ENCODE results near the gene FBLIM1.
"Not testable (repeated sequence)": the region's sequence is repeated elsewhere in the genome, so short reads cannot be mapped to it uniquely, and the experiment has no call there.

FBLIM1 gene

GRCh38 chr1:15816674-15817073, 58.1 kb downstream of the FBLIM1 start:
- no peak for DNase-seq

- no peak for DNase-seq
Measured at GRCh38 chr1:15820478-15820877, 61.9 kb downstream of the FBLIM1 start.

DNA sequence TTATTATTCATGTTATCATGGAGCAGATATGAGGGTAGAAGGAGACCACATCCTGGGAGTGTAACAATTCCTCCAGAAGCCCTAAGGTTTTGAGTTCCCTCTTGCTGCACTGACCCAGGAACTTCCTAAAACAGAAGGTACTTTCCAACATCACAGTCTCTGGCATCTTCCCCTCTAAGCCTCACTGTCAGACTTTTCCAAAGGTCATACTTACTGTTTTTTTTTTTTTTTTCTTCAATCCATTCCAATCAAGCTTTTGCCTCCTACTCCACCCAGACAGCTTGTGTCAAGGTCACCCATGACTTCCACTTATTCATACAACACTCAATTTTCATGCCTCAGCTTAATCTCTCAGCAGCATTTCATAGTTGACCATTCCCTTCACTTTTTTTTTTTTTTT, 67.2 kb downstream of the FBLIM1 start:
- no peak for DNase-seq

GRCh38 chr1:15826810-15827507, 68.4 kb downstream of the FBLIM1 start:
- DNase-seq, result no peak

DNA sequence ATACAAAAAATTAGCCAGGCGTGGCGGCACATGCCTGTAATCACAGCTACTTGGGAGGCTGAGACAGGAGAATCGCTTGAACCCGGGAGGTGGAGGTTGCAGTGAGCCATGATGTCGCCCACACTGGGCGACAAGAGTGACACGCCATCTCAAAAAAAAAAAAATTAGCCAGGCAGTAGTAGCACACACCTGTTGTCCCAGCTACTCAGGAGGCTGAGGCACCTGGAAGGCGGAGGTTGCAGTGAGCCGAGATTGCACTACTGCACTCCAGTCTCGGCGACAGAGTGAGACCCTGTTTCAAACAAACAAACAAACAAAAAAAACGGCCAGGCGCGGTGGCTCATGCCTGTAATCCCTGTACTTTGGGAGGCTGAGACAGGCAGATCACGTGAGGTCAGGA, 69.0 kb downstream of the FBLIM1 start:
- DNase-seq, result not testable (repeated sequence)

DNA sequence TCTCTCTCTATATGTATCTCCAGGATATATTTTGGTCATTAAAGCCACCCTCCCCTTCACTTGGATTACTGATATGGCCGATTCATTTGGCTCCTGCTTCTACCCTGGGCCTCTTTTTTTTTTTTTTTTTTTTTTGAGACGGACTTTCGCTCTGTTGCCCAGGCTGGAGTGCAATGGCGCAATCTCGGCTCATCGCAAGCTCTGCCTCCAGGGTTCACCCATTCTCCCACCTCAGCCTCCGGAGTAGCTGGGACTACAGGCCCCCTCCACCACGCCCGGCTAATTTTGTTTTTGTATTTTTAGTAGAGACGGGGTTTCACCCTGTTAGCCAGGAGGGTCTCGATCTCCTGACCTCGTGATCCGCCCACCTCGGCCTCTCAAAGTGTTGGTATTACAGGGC, 70.3 kb downstream of the FBLIM1 start:
- not testable (repeated sequence) for DNase-seq

DNA sequence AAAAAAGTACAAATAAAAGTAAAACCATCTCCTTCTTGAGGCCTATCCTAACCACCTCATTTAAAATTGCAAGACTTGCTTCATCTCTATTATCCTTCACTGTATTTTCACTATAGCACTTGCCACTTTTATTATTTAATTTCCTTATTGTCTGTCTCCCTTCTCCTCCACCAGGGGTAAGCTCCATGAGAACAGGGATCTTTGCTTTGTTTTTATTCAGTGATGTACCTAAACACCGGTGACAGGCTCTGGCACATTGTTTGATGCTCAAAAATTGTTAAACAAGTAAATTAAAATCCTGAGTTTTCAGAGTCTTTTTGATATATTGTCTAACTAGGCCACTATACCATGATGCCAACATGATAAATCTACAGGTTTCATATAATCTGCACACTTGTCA, 71.7 kb downstream of the FBLIM1 start:
- no peak for DNase-seq

- DNase-seq, result peak in 6 of 14 donors; percentile 12 to 40 (median 24)
Measured at GRCh38 chr1:15833069-15833679, 74.6 kb downstream of the FBLIM1 start.

DNA sequence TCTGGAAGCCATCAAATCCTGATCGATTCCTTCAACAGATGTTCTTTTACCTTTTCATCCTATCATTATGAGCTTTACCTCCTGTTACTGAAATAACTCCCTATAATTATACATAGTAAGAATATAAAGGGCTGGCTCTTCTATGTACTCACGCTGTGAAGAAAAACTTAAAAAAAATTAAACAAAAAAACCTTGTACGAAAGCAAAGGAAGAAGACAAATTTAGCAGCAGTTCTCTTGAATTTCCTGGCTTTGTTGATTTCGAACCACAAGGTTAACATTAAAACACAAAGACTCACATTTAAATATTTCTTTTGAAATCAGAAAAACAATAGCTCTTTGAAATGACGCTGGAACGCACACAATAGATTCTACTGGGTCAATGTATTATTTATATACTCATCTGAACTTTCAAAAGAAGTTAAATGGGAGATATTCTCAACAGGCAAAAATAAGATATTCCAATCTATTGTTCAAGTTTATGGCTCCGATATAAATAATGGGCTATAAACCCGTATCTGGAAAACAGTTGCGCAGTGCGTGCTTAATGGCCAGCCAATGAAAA, 75.3 kb downstream of the FBLIM1 start:
- no peak for DNase-seq

DNA sequence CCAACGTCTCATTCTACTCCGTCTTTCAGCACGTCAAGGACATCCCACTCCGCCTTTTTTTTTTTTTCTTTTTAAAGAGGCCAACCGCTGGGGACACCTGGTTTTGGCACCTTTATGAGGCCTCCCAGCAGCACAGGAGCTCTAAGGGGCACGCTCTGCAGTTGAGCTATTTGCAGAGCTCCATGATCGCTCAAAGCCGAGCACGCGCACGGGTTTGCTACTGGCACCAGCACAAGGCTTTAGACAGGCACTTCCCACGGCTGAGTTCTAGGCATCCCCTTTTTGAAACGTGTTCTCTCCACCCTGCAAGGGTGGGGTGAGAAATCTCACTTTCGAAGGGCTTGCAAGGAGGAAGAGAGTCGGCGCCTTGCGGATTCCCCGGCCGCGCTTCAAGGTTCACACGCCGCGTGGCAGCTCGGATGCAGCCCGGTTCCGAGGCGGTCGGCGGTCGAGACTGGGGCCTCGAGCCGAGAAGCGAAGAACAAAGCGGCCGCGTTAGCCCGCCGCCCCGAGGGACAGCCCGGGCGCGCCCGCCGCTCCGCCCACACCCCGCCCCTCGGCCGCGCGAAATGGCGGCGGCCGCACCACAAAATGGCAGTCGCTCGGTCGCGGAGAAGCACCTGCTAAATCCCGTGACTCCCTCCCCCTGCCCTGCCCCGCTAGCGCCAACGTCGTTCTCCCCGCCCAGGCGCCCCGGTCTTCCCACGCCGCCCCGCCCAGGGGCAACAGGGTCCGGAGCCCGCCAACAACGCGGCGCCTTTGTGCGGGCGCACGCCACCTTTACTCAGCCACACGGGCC, 76.0 kb downstream of the FBLIM1 start:
- peak in 13 of 14 donors; percentile 43 to 94 (median 89) for DNase-seq

- DNase-seq, result peak in 1 of 14 donors; percentile 65
Measured at GRCh38 chr1:15835205-15835740, 76.7 kb downstream of the FBLIM1 start.

- DNase-seq, result peak; percentile 91 to 99 (median 98)
Measured at GRCh38 chr1:15835741-15836510, 77.3 kb downstream of the FBLIM1 start.

Measured in C1 segment of cervical spinal cord (tissue), 14 donors.